GM12878 (cell line): ENCODE results near the gene CREB3. TPM values are rescaled to one million over a fixed set of nuclear protein-coding genes. Genes with fewer than 3 reads are reported as not detected.

Source experiments
- BCLAF1 ChIP-seq: fragments of 450-650 bp; IDR thresholded peaks from 2 replicates; pipeline ENCODE4 v1.6.1; 2017; ENCODE audit warnings: antibody characterized with exemption, mild to moderate bottlenecking, moderate library complexity
- microRNA-seq: library from miRNA; unstranded; fragments of <30 nt; microRNA quantifications from one replicate; pipeline ENCODE4, GENCODE V29; 2018
- polyA plus RNA-seq, 11 experiments: library from polyadenylated mRNA; depleted of rRNA in 4 of 11; unstranded in 6 of 11; stranded (reverse) in 5 of 11; fragments of >200 nt; fragmentation: Nextera tagmentation in 4 of 11; fragmentation: Illumina TruSeq in 1 of 11; extraction: Ambion mirVana in 4 of 11; extraction: Trizol in 1 of 11; gene quantifications; 1 replicate in 1 of 11; 2 replicates in 10 of 11; pipeline versions ENCODE4 v1.2.1 to v1.2.3, GENCODE V29; 2011 to 2016; ENCODE audit warnings: inconsistent platforms in 2 of 11, missing spikeins in 2 of 11, low read depth in 1 of 11
- small RNA-seq: library from RNA; depleted of rRNA; stranded (forward); fragments of <200 nt; gene quantifications from one replicate; pipeline ENCODE3, GENCODE V24; 2014
- total RNA-seq, 4 experiments: library from RNA; depleted of rRNA in 3 of 4; stranded (reverse); fragments of >200 nt in 3 of 4; fragmentation: Illumina TruSeq in 1 of 4; extraction: Trizol in 1 of 4; gene quantifications; 2 replicates each; pipeline versions ENCODE4 v1.2.1 to v1.2.3, GENCODE V29; 2013 to 2021

The CREB3 gene
- total and polyA plus RNA-seq, 10 of the 15 experiments (the other 5 are each of a cell fraction or from before 2014, with no cell fraction given) = 9.8 to 38.9 (median 19.8) TPM

- no peak for TF ChIP-seq BCLAF1
Measured at GRCh38 chr9:35783418-35783817, 51.0 kb downstream of the CREB3 start (continued).

Small RNA genes within 50 kb of the gene (microRNA-seq; reads per million reads assigned to microRNA genes)
- gene MIR6852 (not detected), gene MIR6853 (not detected)

Small RNA genes within 50 kb of the gene (small RNA-seq; reads per million reads assigned to genes)
- gene MIR6853 = 0.20 reads per million

Other genes with a start within 250 kb of the CREB3 start
Only the 7 nearest of the 22 such genes appear.
- 2.7 and 5.8 TPM in 2 replicates for gene CA9, start 58.7 kb upstream of the CREB3 start, total RNA-seq (2014; rRNA removed)
- gene CA9, start 58.7 kb upstream of the CREB3 start, total RNA-seq (2014; rRNA removed; fragmentation: Illumina TruSeq; extraction: Trizol) = 0.89 and 1.3 TPM in 2 replicates
- 4.0 TPM in 2 replicates for gene CA9, start 58.7 kb upstream of the CREB3 start, total RNA-seq (2021)
- 4.7 and 6.6 TPM in 2 replicates for gene CA9, start 58.7 kb upstream of the CREB3 start, polyA plus RNA-seq (2011; rRNA removed)
- gene CA9, start 58.7 kb upstream of the CREB3 start, polyA plus RNA-seq (2014; fragmentation: Illumina TruSeq; extraction: Trizol) = 0.68 and 1.2 TPM in 2 replicates
- gene CA9, start 58.7 kb upstream of the CREB3 start, polyA plus RNA-seq (2014; fragmentation: Nextera tagmentation; extraction: Ambion mirVana) = 1 to 10 TPM in 1 of 2 experiments, under 1 TPM in 1; 0.79 to 1.2 TPM
- gene CA9, start 58.7 kb upstream of the CREB3 start, polyA plus RNA-seq (2014; rRNA removed) = 1.2 and 2.6 TPM in 2 replicates
- gene CA9, start 58.7 kb upstream of the CREB3 start, polyA plus RNA-seq (2016; fragmentation: Nextera tagmentation; extraction: Ambion mirVana) = under 1 TPM; 0.53 to 0.74 TPM
- 0.65 and 1.7 TPM in 2 replicates for gene TPM2, start 42.7 kb upstream of the CREB3 start, total RNA-seq (2014; rRNA removed)
- 0.81 and 0.88 TPM in 2 replicates for gene TPM2, start 42.7 kb upstream of the CREB3 start, total RNA-seq (2014; rRNA removed; fragmentation: Illumina TruSeq; extraction: Trizol)
- gene TPM2, start 42.7 kb upstream of the CREB3 start, total RNA-seq (2021) = 2.4 and 3.9 TPM in 2 replicates
- 8.7 and 9.3 TPM in 2 replicates for gene TPM2, start 42.7 kb upstream of the CREB3 start, polyA plus RNA-seq (2011; rRNA removed)
- gene TPM2, start 42.7 kb upstream of the CREB3 start, polyA plus RNA-seq (2014; fragmentation: Illumina TruSeq; extraction: Trizol) = 0.59 and 0.71 TPM in 2 replicates
- gene TPM2, start 42.7 kb upstream of the CREB3 start, polyA plus RNA-seq (2014; fragmentation: Nextera tagmentation; extraction: Ambion mirVana) = under 1 TPM; 0.11 to 0.13 TPM
- 2.3 and 2.5 TPM in 2 replicates for gene TPM2, start 42.7 kb upstream of the CREB3 start, polyA plus RNA-seq (2014; rRNA removed)
- 1 to 10 TPM in 1 of 2 experiments, under 1 TPM in 1; 0.83 to 1.3 TPM for gene TPM2, start 42.7 kb upstream of the CREB3 start, polyA plus RNA-seq (2016; fragmentation: Nextera tagmentation; extraction: Ambion mirVana)
- gene TLN1, start 471 bp upstream of the CREB3 start, total RNA-seq (2014; rRNA removed) = 119 and 143 TPM in 2 replicates
- 49.5 and 61.0 TPM in 2 replicates for gene TLN1, start 471 bp upstream of the CREB3 start, total RNA-seq (2014; rRNA removed; fragmentation: Illumina TruSeq; extraction: Trizol)
- gene TLN1, start 471 bp upstream of the CREB3 start, total RNA-seq (2021) = 305 and 308 TPM in 2 replicates
- 30.2 and 69.8 TPM in 2 replicates for gene TLN1, start 471 bp upstream of the CREB3 start, polyA plus RNA-seq (2011; rRNA removed)
- 57.6 and 73.4 TPM in 2 replicates for gene TLN1, start 471 bp upstream of the CREB3 start, polyA plus RNA-seq (2014; fragmentation: Illumina TruSeq; extraction: Trizol)
- gene TLN1, start 471 bp upstream of the CREB3 start, polyA plus RNA-seq (2014; fragmentation: Nextera tagmentation; extraction: Ambion mirVana) = 10 to 100 TPM; 11.6 to 13.2 TPM
- gene TLN1, start 471 bp upstream of the CREB3 start, polyA plus RNA-seq (2014; rRNA removed) = 70.3 and 109 TPM in 2 replicates
- gene TLN1, start 471 bp upstream of the CREB3 start, polyA plus RNA-seq (2016; fragmentation: Nextera tagmentation; extraction: Ambion mirVana) = 10 to 100 TPM; 92.2 to 96.1 TPM
- gene GBA2, start 16.6 kb downstream of the CREB3 start, total RNA-seq (2014; rRNA removed) = 24.2 and 25.3 TPM in 2 replicates
- gene GBA2, start 16.6 kb downstream of the CREB3 start, total RNA-seq (2014; rRNA removed; fragmentation: Illumina TruSeq; extraction: Trizol) = 18.6 and 23.4 TPM in 2 replicates
- 35.8 and 40.8 TPM in 2 replicates for gene GBA2, start 16.6 kb downstream of the CREB3 start, total RNA-seq (2021)
- 35.1 and 44.0 TPM in 2 replicates for gene GBA2, start 16.6 kb downstream of the CREB3 start, polyA plus RNA-seq (2011; rRNA removed)
- gene GBA2, start 16.6 kb downstream of the CREB3 start, polyA plus RNA-seq (2014; fragmentation: Illumina TruSeq; extraction: Trizol) = 33.0 and 36.1 TPM in 2 replicates
- 10 to 100 TPM; 15.3 TPM for gene GBA2, start 16.6 kb downstream of the CREB3 start, polyA plus RNA-seq (2014; fragmentation: Nextera tagmentation; extraction: Ambion mirVana)
- gene GBA2, start 16.6 kb downstream of the CREB3 start, polyA plus RNA-seq (2014; rRNA removed) = 45.1 and 48.8 TPM in 2 replicates
- gene GBA2, start 16.6 kb downstream of the CREB3 start, polyA plus RNA-seq (2016; fragmentation: Nextera tagmentation; extraction: Ambion mirVana) = 10 to 100 TPM; 27.4 to 30.8 TPM
- gene RGP1, start 16.6 kb downstream of the CREB3 start, total RNA-seq (2014; rRNA removed) = 7.6 and 8.3 TPM in 2 replicates
- gene RGP1, start 16.6 kb downstream of the CREB3 start, total RNA-seq (2014; rRNA removed; fragmentation: Illumina TruSeq; extraction: Trizol) = 7.1 and 7.3 TPM in 2 replicates
- gene RGP1, start 16.6 kb downstream of the CREB3 start, total RNA-seq (2021) = 13.7 and 14.9 TPM in 2 replicates
- gene RGP1, start 16.6 kb downstream of the CREB3 start, polyA plus RNA-seq (2011; rRNA removed) = 11.5 and 13.7 TPM in 2 replicates
- 8.0 and 8.8 TPM in 2 replicates for gene RGP1, start 16.6 kb downstream of the CREB3 start, polyA plus RNA-seq (2014; fragmentation: Illumina TruSeq; extraction: Trizol)
- gene RGP1, start 16.6 kb downstream of the CREB3 start, polyA plus RNA-seq (2014; fragmentation: Nextera tagmentation; extraction: Ambion mirVana) = under 1 TPM; 0.44 to 0.89 TPM
- 8.2 and 8.4 TPM in 2 replicates for gene RGP1, start 16.6 kb downstream of the CREB3 start, polyA plus RNA-seq (2014; rRNA removed)
- gene RGP1, start 16.6 kb downstream of the CREB3 start, polyA plus RNA-seq (2016; fragmentation: Nextera tagmentation; extraction: Ambion mirVana) = 1 to 10 TPM; 3.4 to 3.6 TPM
- gene MSMP, start 21.6 kb downstream of the CREB3 start, total RNA-seq (2014; rRNA removed) = not detected in 2 replicates
- not detected in 2 replicates for gene MSMP, start 21.6 kb downstream of the CREB3 start, total RNA-seq (2014; rRNA removed; fragmentation: Illumina TruSeq; extraction: Trizol)
- 1.1 and 2.4 TPM in 2 replicates for gene MSMP, start 21.6 kb downstream of the CREB3 start, total RNA-seq (2021)
- gene MSMP, start 21.6 kb downstream of the CREB3 start, polyA plus RNA-seq (2011; rRNA removed) = not detected in 2 replicates
- gene MSMP, start 21.6 kb downstream of the CREB3 start, polyA plus RNA-seq (2014; fragmentation: Illumina TruSeq; extraction: Trizol) = 0.47 TPM in 1 of 2 replicates, not detected in the other
- under 1 TPM; 0.33 to 0.90 TPM for gene MSMP, start 21.6 kb downstream of the CREB3 start, polyA plus RNA-seq (2014; fragmentation: Nextera tagmentation; extraction: Ambion mirVana)
- gene MSMP, start 21.6 kb downstream of the CREB3 start, polyA plus RNA-seq (2014; rRNA removed) = not detected in 2 replicates
- gene MSMP, start 21.6 kb downstream of the CREB3 start, polyA plus RNA-seq (2016; fragmentation: Nextera tagmentation; extraction: Ambion mirVana) = 1 to 10 TPM in 1 of 2 experiments, under 1 TPM in 1; 0.82 to 1.5 TPM
- 4.1 and 4.3 TPM in 2 replicates for gene NPR2, start 58.9 kb downstream of the CREB3 start, total RNA-seq (2014; rRNA removed)
- gene NPR2, start 58.9 kb downstream of the CREB3 start, total RNA-seq (2014; rRNA removed; fragmentation: Illumina TruSeq; extraction: Trizol) = 4.2 and 5.2 TPM in 2 replicates
- 7.4 and 8.6 TPM in 2 replicates for gene NPR2, start 58.9 kb downstream of the CREB3 start, total RNA-seq (2021)
- 18.0 and 20.9 TPM in 2 replicates for gene NPR2, start 58.9 kb downstream of the CREB3 start, polyA plus RNA-seq (2011; rRNA removed)
- gene NPR2, start 58.9 kb downstream of the CREB3 start, polyA plus RNA-seq (2014; fragmentation: Illumina TruSeq; extraction: Trizol) = 7.7 and 9.2 TPM in 2 replicates
- 1 to 10 TPM; 6.7 to 7.1 TPM for gene NPR2, start 58.9 kb downstream of the CREB3 start, polyA plus RNA-seq (2014; fragmentation: Nextera tagmentation; extraction: Ambion mirVana)
- 7.0 and 8.5 TPM in 2 replicates for gene NPR2, start 58.9 kb downstream of the CREB3 start, polyA plus RNA-seq (2014; rRNA removed)
- 1 to 10 TPM; 2.0 to 2.4 TPM for gene NPR2, start 58.9 kb downstream of the CREB3 start, polyA plus RNA-seq (2016; fragmentation: Nextera tagmentation; extraction: Ambion mirVana)